ENCODE measurements around the gene TMED1. TPM values are rescaled to one million over a fixed set of nuclear protein-coding genes. Genes with fewer than 3 reads are reported as not detected.
A peak's percentile ranks its signal among the peaks of the same experiment; 100 is the strongest.

TMED1 gene
- total and polyA plus RNA-seq, 2 of the 13 experiments (the other 11 are each of a cell fraction or from before 2014, with no cell fraction given): 48.3 to 51.8 TPM

- TF ChIP-seq PRDM4 (CRISPR knock-in tag; IDR thresholded peaks at IDR 0.05; ENCODE audit: borderline replicate concordance) (no peak), PHF20 (CRISPR knock-in tag; IDR thresholded peaks at IDR 0.05) (peak; percentile 1; the same call in 1 of the 2 replicates), ZNF792 (CRISPR knock-in tag; IDR thresholded peaks at IDR 0.05) (no peak), ZNF260 (CRISPR knock-in tag; IDR thresholded peaks at IDR 0.05; ENCODE audit: borderline replicate concordance, low read depth) (no peak), IRF1 (CRISPR knock-in tag; IDR thresholded peaks at IDR 0.05; ENCODE audit: low read depth) (no peak), ZNF350 (CRISPR knock-in tag; IDR thresholded peaks at IDR 0.05; ENCODE audit: borderline replicate concordance, low read depth) (no peak; the same call in 1 of the 2 replicates), NR0B2 (CRISPR knock-in tag; IDR thresholded peaks at IDR 0.05) (no peak), THAP11 (CRISPR knock-in tag; IDR thresholded peaks at IDR 0.05) (no peak), ATF6 (CRISPR knock-in tag; conservative IDR thresholded peaks at IDR 0.05) (no peak), SMAD1 (CRISPR knock-in tag; IDR thresholded peaks at IDR 0.05; ENCODE audit: borderline replicate concordance, low read depth) (no peak), ZNF556 (CRISPR knock-in tag; IDR thresholded peaks at IDR 0.05; ENCODE audit: borderline replicate concordance) (no peak), DNMT1 (CRISPR knock-in tag; IDR thresholded peaks at IDR 0.05) (no peak), ZNF709 (CRISPR knock-in tag; IDR thresholded peaks at IDR 0.05) (no peak), ZNF343 (CRISPR knock-in tag; IDR thresholded peaks at IDR 0.05) (no peak), ARNT2 (CRISPR knock-in tag; IDR thresholded peaks at IDR 0.05; ENCODE audit: low read depth) (peak; percentile 51; the same call in 1 of the 2 replicates), FOXK2 (IDR thresholded peaks at IDR 0.05) (no peak), TERF1 (CRISPR knock-in tag; IDR thresholded peaks at IDR 0.05) (no peak)
These were observed 35.9 kb upstream of the TMED1 start (continued) for GRCh38 chr19:10871711-10872545.
